Measurements from ENCODE around the gene CCSER1.

- TF ChIP-seq, protein P1, sequence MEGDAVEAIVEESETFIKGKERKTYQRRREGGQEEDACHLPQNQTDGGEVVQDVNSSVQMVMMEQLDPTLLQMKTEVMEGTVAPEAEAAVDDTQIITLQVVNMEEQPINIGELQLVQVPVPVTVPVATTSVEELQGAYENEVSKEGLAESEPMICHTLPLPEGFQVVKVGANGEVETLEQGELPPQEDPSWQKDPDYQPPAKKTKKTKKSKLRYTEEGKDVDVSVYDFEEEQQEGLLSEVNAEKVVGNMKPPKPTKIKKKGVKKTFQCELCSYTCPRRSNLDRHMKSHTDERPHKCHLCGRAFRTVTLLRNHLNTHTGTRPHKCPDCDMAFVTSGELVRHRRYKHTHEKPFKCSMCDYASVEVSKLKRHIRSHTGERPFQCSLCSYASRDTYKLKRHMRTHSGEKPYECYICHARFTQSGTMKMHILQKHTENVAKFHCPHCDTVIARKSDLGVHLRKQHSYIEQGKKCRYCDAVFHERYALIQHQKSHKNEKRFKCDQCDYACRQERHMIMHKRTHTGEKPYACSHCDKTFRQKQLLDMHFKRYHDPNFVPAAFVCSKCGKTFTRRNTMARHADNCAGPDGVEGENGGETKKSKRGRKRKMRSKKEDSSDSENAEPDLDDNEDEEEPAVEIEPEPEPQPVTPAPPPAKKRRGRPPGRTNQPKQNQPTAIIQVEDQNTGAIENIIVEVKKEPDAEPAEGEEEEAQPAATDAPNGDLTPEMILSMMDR (conservative IDR thresholded peaks at IDR 0.05; ENCODE audit: low read depth in 2 of 2): no peak
- TF ChIP-seq POLR2AphosphoS5 (IDR thresholded peaks at IDR 0.05; ENCODE audit: low read depth): no peak
Observed at GRCh38 chr4:90648791-90649190, 521.6 kb downstream of the CCSER1 start.
